Activated T-cell treated with anti-CD3 and anti-CD28 coated beads, Interleukin-2, amount 50 U/mL, for 24 hours (primary cell): ENCODE results near the gene ADORA1.

ENCODE experiments used
- DNase-seq: peaks from one replicate; pipeline ENCODE4 v3.0.0-alpha.2; 2020
- H3K27ac Mint-ChIP-seq: 2 replicates; pipeline ENCODE4 v1.8.0; 2020; ENCODE audit warnings: mild to moderate bottlenecking, mixed read lengths
- H3K27me3 Mint-ChIP-seq: 2 replicates; pipeline ENCODE4 v1.8.0; 2020; ENCODE audit warnings: mixed read lengths
- H3K36me3 Mint-ChIP-seq: 2 replicates; pipeline ENCODE4 v1.8.0; 2020; ENCODE audit warnings: low read depth, mixed read lengths
- H3K4me1 Mint-ChIP-seq: 2 replicates; pipeline ENCODE4 v1.8.0; 2020; ENCODE audit warnings: low read depth, mixed read lengths
- H3K4me3 Mint-ChIP-seq: 2 replicates; pipeline ENCODE4 v1.8.0; 2020; ENCODE audit warnings: mild to moderate bottlenecking, moderate library complexity, mixed read lengths
- H3K9me3 Mint-ChIP-seq: 2 replicates; pipeline ENCODE4 v1.8.0; 2020; ENCODE audit warnings: mixed read lengths

The ADORA1 gene

GRCh38 chr1:203101813-203102634 lies 25.5 kb upstream of the ADORA1 start:
- H3K9me3 Mint-ChIP-seq, result no peaks in the 10 kb centered on the region
- H3K27me3 Mint-ChIP-seq, result peaks cover 33% of the 10 kb centered on the region
- no peak overlapping the region for H3K27ac Mint-ChIP-seq
- H3K4me3 Mint-ChIP-seq, result no peak overlapping the region
- H3K36me3 Mint-ChIP-seq, result no peaks in the 10 kb centered on the region
- DNase-seq, result no peak
- H3K4me1 Mint-ChIP-seq, result no peaks in the 10 kb centered on the region

- Mint-ChIP-seq H3K27me3 (peaks cover 38% of the 10 kb centered on the region), H3K9me3 (no peaks in the 10 kb centered on the region), H3K4me1 (no peaks in the 10 kb centered on the region), H3K4me3 (no peak overlapping the region), H3K27ac (no peak overlapping the region), H3K36me3 (no peaks in the 10 kb centered on the region)
- DNase-seq, result no peak
Observed at GRCh38 chr1:203103216-203103615, 24.3 kb upstream of the ADORA1 start.

DNA sequence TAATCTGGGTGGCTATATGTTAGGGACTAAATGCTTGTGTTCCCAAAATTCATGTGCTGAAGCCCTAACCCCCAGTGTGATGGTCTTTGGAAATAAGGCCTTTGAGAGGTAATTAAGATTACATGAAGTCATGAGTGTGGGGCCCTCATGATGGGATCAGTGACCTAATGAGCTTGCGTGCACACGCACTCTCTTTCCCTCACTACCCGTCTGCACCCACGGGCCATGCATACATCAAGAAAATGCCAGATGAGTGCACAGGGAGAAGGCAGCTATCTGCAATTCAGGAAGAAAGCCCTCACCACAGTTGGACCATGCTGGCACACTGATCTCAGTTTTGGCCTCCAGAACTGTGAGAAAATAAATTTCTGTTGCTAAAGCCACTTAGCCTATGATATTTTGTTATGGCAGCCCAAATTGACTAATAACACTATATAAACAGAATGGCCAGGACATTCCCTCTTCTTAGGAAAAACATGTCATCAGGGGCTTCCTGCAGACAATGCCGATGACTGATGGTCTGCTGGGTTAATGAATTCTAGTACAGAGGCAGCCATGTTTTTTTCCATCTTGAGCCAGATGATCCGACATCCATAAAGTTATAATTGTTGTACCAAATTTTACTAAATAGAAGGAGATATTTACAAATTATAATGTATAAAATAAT lies 23.6 kb upstream of the ADORA1 start:
- Mint-ChIP-seq H3K27ac (no peak overlapping the region), H3K9me3 (no peaks in the 10 kb centered on the region), H3K4me1 (no peaks in the 10 kb centered on the region), H3K36me3 (no peaks in the 10 kb centered on the region), H3K27me3 (peaks cover 44% of the 10 kb centered on the region), H3K4me3 (no peak overlapping the region)
- DNase-seq, result no peak

DNA sequence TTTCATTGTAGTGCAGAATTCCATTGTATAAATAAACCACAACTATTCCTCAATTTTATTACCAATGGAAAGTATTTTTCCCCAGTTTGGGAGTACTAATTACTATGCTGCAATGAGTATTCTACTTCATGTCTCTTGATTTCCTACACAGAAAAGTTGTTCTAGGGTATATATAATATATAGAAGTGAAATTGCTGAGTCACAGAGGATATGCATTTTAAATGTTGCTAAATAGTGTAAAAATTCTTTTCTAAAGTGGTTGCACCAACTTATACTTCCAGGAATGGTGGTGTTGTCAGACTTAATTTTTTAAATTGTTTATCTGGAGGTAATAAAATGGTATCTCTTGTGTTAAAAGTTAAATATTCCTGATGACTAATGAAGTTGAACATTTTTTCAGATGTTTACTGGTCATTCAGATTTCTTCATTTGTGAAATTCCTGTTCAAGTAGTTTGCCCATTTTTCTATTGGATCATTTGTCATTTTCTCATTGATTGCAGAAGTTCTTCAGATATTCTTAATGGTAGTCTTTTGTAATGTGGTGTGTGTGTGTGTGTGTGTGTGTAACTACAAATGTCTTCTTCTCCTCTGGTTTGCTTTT lies 22.6 kb upstream of the ADORA1 start:
- peaks cover 49% of the 10 kb centered on the region for H3K27me3 Mint-ChIP-seq
- H3K9me3 Mint-ChIP-seq, result no peaks in the 10 kb centered on the region
- no peak overlapping the region for H3K27ac Mint-ChIP-seq
- no peak for DNase-seq
- no peak overlapping the region for H3K4me3 Mint-ChIP-seq
- H3K4me1 Mint-ChIP-seq, result no peaks in the 10 kb centered on the region
- no peaks in the 10 kb centered on the region for H3K36me3 Mint-ChIP-seq

GRCh38 chr1:203112475-203112874 lies 15.1 kb upstream of the ADORA1 start:
- no peaks in the 10 kb centered on the region for H3K9me3 Mint-ChIP-seq
- H3K4me3 Mint-ChIP-seq, result no peak overlapping the region
- H3K36me3 Mint-ChIP-seq, result no peaks in the 10 kb centered on the region
- peaks cover 44% of the 10 kb centered on the region for H3K27me3 Mint-ChIP-seq
- no peaks in the 10 kb centered on the region for H3K4me1 Mint-ChIP-seq
- H3K27ac Mint-ChIP-seq, result no peak overlapping the region
- DNase-seq, result no peak

DNA sequence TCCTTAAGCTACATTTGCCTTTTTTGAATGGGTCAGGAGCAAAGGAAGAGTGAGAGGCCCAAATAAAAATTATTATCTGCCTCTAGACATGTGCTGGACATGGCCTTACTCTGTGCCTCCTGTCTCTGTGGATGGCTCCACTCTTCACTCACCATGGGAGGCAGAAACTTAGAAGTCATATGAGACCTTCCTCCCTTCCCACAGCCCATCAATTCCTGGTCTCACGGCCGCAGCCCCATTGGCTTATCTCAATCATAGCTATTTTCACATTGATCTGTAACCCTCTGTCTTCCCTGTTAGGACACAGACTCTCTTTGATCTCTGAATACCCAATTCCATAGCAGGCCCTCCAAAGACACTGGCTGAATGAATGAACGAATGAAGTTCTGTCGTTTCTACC lies 14.2 kb upstream of the ADORA1 start:
- Mint-ChIP-seq H3K36me3 (no peaks in the 10 kb centered on the region), H3K9me3 (no peaks in the 10 kb centered on the region), H3K4me1 (no peaks in the 10 kb centered on the region), H3K27ac (no peak overlapping the region), H3K4me3 (no peak overlapping the region), H3K27me3 (peaks cover 45% of the 10 kb centered on the region)
- DNase-seq, result no peak

- H3K4me3 Mint-ChIP-seq, result no peak overlapping the region
- DNase-seq, result no peak
- H3K27ac Mint-ChIP-seq, result no peak overlapping the region
- no peaks in the 10 kb centered on the region for H3K4me1 Mint-ChIP-seq
- H3K9me3 Mint-ChIP-seq, result no peaks in the 10 kb centered on the region
- H3K36me3 Mint-ChIP-seq, result no peaks in the 10 kb centered on the region
- H3K27me3 Mint-ChIP-seq, result peaks cover 47% of the 10 kb centered on the region
Observed at GRCh38 chr1:203114202-203114601, 13.3 kb upstream of the ADORA1 start.

DNA sequence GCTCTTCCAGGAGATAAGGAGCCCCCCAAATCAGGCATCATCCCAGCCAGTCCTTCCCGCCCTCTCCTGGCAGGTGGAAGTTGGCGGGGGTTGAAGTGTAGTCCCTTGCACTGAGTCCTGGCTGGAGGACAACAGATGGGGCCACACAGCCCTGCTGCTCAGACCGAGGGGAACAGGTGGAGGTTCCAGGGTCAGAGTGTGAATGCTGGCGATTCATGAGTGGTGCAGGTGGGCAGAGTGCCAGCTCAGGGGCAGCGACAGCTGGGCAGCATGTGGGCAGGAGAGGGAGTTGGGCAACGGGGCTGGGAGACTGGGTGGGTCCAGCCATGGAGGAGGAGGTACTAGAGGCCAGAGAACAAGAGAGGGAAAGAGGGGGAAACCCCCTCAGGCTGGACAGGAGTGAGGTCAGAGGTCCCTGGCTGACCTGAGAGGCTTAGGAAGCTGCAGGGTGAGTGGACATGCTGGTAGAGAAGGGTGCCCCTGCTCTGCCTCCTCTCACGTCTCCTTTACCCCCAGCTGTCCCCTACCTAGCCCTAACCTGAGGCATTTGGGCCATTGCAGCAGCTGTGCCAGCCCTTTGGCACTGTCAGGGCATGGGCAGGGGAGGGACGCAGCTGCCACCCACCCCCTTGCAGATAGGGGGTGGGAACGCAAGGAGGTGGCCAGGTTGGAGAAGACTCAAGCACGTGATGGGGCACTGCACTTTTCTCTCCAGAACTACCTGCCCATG lies 11.3 kb upstream of the ADORA1 start:
- Mint-ChIP-seq H3K27ac (no peak overlapping the region), H3K9me3 (no peaks in the 10 kb centered on the region), H3K4me3 (no peak overlapping the region), H3K4me1 (no peaks in the 10 kb centered on the region), H3K36me3 (no peaks in the 10 kb centered on the region), H3K27me3 (peaks cover 48% of the 10 kb centered on the region)
- DNase-seq, result no peak

DNA sequence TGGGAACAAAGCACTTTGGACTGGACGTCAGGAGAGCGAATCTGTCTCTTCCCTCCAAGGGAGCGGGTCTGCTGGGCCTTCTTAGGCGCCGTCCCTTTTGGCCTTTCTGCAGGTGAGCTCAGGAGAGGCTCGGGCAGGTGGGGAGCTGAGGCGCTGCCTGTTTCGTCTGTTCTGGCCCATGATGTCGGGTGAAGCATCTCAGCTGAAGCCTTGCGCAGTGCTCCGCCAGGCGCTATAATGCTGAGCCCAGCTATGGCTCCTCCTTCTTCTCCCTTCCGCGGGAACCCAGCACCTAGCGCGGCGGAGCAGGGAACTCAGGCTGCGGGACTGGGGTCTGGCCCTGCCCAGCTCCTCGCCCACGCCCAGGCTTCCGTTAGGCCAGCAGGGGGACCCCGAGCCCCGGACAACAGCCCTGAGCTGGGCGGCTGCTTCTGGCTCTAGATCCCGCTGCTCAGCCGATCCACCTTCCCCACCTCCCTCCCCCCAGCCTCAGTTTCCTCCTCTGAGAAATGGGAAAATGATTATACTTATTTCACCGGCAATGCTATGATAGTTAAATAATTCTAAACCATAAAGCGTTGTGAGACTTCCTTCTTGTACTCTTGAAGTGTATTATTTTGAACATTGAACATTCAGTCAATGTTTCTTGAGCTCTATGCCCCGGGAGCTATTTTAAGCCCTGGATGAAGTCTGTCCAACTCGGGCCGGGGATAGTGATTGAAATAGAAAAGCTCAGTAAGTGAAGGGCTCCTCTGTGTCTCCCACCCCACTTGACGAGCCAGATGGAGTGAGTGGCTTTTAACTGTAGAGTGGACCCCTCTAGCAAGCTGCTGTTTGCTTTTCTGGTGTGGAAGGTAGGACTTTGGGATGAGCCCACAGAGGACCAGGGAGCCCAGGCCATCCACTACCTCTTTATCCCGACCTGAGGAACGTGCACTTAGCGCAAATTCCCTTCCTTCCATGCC lies 9.6 kb upstream of the ADORA1 start:
- Mint-ChIP-seq H3K9me3 (no peaks in the 10 kb centered on the region), H3K27ac (no peak overlapping the region), H3K27me3 (peaks cover 61% of the 10 kb centered on the region), H3K4me3 (no peak overlapping the region), H3K4me1 (no peaks in the 10 kb centered on the region), H3K36me3 (no peaks in the 10 kb centered on the region)
- no peak for DNase-seq

GRCh38 chr1:203120325-203121153 lies 7.0 kb upstream of the ADORA1 start:
- Mint-ChIP-seq H3K27me3 (peaks cover 79% of the 10 kb centered on the region), H3K36me3 (no peaks in the 10 kb centered on the region), H3K4me3 (no peak overlapping the region), H3K4me1 (no peaks in the 10 kb centered on the region), H3K9me3 (no peaks in the 10 kb centered on the region), H3K27ac (no peak overlapping the region)
- no peak for DNase-seq

DNA sequence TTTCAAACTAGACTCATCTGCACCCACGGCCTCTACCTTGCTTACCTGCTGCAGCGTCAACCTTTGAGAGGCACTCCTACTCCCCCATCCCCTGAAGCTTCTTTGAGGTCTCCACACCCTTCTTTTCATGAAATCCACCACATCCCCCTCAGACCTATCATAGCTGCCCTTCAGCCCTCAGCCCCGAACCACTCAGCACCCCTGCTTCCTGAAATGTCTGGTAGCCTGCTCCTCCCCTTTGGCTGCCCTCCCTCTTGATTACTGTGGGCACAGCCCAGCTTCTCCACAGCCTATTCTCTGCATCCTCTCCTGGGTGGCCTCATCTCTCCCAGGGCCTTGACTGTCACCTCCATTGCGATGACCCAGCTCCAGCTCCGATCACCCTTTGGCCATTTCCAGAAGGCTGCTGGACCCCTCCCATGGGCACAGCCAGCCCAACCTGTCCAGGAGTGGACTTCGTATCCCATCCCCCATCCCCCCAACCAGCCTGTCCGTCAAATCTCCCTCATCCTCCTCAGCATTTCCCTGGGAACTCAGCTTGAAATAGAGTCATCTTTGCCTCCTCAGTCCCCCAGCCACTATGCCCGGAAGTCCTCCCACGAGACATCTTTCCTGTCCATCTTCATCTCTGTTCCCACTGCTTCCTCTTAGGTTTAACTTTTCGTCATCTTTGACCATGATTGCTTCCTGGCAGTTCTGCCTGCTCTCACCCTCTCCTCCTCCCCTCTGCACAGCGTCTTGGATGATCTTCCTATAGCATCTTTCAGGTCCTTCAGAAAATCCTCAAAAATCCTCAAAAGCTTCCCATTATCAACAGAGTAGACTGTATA lies 6.1 kb upstream of the ADORA1 start:
- no peak for DNase-seq
- Mint-ChIP-seq H3K27ac (no peak overlapping the region), H3K27me3 (peaks cover 80% of the 10 kb centered on the region), H3K4me3 (no peak overlapping the region), H3K36me3 (no peaks in the 10 kb centered on the region), H3K9me3 (no peaks in the 10 kb centered on the region), H3K4me1 (no peaks in the 10 kb centered on the region)

DNA sequence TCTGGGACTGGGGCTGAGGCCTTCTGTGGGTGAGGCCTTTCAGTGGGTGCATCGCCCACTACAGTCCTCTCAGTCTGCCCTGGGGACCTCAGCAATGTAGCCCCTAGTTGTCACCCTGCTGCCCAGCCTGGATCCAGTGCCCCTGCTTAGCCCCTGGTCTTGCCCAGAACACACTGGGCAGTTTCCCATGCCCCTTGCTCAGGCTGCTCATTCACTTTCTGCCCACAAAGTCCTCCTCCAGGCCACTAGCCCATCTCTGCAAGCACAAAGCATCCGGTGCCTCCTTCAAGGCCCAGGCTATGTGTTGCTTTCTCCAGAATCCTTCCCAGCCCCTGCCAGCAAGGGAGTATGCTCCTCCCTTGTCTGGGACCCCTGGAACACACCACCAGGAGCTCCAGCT lies 5.4 kb upstream of the ADORA1 start:
- Mint-ChIP-seq H3K4me3 (no peak overlapping the region), H3K4me1 (peaks cover 5% of the 10 kb centered on the region), H3K36me3 (no peaks in the 10 kb centered on the region), H3K9me3 (no peaks in the 10 kb centered on the region), H3K27ac (no peak overlapping the region), H3K27me3 (peaks cover 83% of the 10 kb centered on the region)
- DNase-seq, result no peak
